HG03571 (cell line): ENCODE measurements around the gene CHCHD6.

Experiments
- ATAC-seq: cut with Tn5 transposase; IDR thresholded peaks from one replicate; pipeline ENCODE4 v1.9.1; 2021; ENCODE audit not compliant: unreplicated experiment

Gene CHCHD6

DNA sequence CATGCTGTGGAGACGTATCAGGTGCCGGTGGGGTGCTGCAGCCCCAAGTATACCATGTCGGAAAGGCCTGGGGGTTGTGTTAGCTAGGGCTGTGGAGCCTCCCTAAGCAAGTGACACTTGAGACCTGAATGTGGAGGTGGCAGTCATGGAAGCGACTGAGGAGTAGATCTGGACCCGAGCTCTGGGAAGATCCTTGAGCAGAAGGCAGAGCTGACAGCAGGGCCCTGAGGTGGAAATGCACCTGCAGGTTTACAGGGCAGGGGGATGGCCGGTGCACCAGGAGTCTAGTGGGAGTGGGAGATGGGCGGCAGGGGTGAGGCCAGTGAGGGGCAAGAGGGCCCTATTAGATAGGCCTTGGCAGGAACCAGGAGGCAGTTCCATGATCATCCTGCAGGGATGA is 187.1 kb downstream of the CHCHD6 start:
- ATAC-seq = no peak

DNA sequence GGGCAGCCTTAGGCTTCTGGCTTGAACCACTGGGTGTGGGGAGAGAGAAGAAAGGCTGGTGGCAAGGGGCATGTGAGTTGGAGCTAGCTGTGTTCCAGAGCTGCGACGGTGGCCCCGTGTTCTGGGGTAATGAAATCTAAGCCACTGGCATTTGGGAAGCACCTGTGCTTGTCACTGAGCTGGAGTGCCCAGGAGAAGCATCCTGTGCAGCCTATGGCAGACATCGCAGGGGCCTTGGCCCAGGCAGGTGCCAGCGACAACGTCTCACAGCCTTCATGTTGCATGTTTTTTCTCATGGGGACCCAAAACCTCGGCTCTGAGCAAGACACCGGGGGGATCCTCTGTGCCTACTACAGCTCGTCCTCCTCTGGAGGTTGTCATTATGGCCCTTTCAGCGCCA is 187.8 kb downstream of the CHCHD6 start:
- no peak for ATAC-seq

DNA sequence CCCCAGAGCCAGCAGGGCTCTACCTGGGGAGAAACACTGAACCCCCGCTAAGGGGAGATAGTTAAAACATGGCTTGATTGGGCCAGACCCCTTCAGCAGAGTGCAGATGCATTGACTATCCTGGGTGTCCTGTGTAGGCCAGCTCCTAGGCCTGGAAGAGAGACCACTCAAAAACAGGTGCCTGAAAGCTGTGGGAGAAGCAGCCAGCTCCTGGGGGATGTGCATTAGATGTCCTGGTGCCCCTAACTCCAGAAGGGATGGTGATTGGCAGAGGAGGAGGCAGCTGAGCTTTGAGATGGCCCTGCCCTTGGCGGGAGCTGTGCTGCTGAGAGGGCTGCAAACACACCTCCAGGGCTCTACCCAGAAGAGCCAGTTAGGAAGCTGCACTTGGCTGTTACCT is 189.6 kb downstream of the CHCHD6 start:
- no peak for ATAC-seq

DNA sequence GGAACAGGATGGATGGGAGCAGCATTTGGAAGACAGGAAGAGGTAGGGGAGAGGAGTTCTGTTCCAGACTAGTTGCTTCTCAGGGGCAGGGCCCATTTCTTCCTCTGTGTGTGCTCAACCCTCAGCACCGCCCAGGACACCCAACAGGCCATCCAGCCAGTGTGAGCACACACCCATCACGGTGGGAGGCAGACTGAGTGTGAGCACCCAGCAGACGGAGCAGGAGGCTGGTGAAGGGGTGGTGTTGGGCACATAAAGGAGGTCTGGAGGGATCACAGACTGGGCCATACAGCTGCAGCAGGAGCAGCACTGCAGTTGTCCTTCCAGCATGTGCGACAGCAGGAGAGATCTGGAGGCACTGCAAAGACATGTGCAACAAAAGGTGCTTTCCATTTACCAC is 190.4 kb downstream of the CHCHD6 start:
- ATAC-seq = no peak

DNA sequence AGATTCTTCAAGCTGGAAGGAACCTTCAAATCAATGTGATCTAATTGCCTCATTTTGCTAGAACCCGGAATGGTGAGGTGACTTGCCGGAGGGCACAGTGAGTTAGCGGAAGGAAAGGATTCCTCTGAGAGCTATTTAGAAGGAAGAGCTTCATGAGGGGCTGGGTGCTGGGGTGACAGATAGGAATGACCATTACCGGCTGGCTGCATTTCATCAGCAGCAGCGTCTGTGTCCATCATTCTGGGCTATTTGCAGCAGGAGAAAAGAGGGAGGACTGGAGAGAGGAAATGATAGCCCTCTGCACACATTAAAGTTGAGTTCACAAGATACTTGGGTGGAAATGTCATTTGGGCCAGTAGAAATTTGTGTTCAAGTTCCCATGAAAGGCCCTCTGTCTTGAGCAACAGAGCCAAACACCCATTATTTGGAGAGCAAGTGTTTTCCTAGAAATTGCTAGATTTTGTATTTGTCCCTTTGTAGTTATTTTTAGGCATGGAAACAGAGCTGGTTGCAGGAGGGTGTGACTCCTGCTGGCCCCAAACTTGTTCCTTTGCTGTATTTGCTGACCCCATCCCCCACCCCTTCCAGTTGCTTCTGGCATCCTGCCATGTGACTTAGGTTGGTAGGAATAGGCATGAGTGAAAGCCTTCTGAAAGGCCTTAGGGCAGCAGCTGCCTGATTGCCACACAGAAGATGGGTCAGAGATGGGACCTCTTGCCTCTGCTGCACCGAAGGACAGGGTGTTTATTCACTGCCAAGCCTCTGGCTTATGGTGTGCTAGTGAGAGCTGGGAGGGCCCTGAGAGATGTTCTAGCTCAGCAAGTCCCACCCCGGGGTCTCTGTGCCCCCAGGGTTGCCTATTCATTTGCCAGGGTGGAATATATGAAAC is 191.4 kb downstream of the CHCHD6 start:
- ATAC-seq = no peak

DNA sequence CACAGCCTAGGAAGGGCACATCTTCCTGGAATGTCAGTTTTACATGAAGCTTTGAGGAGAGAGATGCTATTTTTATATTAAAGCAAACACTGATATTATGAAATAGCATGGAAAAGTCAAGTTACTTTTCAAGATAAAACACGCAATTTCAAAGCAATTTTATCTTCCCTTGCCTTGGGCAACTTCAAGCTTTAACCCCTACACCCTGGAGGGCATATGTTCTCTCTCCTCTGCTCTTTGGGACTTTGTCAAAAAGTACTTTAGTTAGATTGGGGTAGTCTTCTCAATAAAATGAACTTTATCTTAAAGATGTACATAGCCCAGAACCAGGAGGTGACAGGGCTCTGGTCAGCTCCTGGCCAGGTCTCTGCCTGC is 192.0 kb downstream of the CHCHD6 start:
- ATAC-seq = no peak

DNA sequence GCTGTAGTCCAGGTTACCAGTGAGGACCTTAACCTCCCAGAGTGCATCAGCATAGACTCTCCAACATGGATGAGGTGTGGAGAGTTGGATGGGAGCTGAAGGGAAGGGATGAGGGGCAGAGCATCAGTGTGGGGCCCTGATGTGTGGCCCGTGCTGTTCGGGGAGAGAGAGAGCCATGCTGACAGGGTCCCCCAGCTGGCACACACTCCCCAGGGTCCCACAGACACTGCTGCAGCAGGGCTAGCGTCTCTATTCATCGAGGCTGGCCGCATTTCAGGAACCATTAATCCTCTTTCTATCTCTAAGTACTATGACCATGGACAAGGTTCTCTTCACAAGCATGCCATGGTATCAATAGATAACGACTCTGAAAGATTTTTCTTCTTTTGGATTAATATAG is 192.9 kb downstream of the CHCHD6 start:
- no peak for ATAC-seq

DNA sequence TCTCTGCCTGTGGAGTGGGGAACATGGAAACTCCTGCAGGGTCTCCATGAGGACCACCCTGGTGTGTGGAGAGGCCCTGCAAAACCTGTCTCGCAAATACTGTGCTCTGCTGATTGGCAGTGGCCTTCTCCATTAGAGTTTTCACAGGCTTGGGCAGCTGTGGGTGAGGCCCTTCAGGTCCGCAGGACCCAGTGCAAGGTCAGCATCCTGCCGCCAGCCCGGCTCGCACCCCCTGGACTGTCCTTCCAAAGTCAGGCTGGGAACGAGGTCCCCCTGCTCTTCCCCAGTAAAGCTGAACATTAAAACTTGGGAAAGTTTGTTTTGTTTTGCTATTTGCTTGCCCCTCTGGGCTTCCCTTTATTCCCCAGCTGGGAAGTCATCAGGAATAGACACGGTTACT is 193.9 kb downstream of the CHCHD6 start:
- ATAC-seq = no peak

DNA sequence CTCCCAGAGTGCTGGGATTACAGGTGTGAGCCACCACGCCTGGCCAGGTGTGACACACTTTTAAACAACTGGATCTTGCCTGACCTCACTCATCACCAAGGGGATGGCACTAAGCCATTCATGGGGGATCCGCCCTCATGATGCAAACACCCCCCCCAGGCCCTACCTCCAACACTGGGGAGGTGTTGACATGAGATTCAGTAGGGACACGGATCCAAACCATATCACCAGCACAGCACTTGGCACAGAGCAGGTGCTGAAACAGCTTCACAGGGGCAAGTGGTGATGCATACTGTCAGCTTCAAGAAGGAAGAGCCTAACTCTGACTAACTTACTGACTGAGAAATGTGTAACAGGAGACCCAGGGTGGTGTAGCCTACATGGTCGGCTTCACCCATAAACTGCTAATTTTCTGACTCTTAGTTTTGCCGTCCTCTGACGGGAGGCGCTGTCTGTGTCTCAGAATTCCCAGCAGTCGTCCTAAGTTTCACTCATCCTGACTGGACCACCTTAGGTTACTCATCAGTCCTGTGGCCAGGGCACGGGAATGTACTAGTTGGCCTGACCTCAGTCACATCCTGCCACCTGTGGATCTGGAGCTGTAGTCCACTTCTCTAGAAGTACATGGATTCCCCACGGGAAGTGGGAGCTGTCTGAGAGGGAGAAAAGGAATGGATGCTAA is 197.0 kb downstream of the CHCHD6 start:
- ATAC-seq = no peak

DNA sequence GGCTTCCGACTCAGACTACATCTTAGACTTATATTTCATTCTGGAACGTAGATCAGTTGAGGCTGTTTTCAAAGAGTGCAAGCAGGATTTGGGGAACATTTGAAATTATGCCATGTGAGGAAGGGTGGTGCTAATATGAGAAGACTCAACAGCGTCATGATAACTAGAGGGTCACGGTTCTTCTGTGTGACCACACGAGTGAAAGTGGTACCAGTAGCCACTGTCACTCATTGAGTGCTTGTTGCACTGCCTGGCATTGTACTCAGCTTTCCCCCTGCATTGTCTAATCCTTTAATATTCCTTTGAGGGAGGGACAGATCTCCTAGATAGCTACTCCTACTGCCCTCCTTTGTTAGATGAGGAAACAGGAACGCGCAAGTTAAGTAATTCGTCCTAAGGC is 197.6 kb downstream of the CHCHD6 start:
- no peak for ATAC-seq

DNA sequence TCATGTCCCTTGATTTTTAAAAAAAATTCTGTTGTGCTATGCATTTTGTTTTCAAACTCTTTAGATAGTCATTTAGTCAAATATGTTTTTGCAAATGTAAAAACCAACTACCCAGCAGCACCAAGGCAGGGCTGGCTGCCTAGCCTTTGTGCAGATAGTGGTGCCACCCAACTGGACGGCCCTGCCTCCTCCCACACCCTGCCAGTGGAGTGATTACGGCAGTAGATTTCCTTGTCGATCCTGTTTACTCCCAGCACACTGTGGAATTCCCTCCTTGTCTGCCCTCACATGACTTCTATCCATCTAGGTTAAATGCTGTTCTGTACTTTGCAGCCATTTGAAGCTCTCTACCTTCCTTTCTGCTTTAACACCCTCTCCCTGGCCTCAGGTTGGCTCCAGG is 199.5 kb downstream of the CHCHD6 start:
- no peak for ATAC-seq

DNA sequence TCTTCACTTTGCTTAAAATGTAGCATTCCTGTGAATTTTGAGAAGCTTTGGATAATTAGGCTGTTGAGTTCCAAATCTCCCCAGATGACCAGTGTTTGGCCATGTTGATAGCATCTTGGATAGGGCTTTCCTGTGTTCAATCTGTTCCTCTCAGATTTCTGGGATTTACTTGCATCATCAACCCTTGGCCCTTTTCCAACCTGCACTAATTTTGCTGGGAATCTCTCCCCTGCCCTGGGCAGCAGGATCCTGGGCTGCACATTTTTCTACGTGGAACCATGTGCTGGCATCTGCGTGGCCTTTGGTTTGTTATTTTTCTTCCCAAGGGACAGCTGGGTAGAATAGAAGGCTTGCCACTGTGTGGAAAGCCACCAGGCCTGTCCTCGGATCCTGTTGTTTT is 203.5 kb downstream of the CHCHD6 start:
- no peak for ATAC-seq

DNA sequence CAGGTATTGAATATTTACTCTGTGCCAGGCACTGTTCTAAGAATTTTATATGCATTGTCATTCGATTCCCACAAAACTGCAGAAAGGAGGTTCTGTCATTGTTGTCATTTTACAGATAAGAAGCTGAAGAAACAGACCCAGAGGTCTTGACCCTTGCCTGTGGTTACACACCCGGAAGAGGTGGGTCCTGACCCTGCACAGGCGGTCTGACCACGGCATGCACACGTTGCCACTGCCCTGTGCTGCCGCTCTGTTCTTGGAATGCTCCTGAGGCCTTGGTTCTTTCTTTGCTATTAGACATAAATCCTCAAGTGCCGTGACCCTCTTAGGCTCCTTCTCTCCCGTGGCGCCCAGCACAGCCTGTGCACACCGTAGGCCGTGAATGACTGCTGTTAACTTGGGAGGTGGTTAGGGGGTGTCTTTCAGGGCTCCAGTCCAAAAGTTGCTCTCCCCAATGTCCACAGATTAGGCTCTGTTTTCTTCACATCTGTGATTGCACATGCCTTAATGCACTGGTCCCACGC is 204.8 kb downstream of the CHCHD6 start:
- ATAC-seq = no peak

DNA sequence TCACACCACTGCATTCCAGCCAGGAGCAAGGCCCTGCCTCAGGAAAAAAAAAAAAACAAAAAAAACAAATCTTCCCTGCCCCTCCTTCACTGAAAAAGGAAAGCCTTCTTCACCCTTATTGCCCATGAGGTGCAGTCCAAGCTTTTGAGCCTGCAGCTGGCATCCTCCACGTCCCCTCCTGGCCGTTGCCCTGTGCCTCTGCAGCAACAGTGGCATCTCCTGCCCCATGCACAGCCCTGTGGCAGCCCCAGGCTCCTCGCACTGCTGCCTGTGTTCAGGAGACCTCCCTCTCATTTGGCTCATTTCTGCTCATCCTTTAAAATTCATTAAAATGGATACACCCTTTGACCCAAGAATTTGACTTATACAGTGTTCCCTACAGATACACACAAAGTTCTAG is 206.2 kb downstream of the CHCHD6 start:
- ATAC-seq = no peak

DNA sequence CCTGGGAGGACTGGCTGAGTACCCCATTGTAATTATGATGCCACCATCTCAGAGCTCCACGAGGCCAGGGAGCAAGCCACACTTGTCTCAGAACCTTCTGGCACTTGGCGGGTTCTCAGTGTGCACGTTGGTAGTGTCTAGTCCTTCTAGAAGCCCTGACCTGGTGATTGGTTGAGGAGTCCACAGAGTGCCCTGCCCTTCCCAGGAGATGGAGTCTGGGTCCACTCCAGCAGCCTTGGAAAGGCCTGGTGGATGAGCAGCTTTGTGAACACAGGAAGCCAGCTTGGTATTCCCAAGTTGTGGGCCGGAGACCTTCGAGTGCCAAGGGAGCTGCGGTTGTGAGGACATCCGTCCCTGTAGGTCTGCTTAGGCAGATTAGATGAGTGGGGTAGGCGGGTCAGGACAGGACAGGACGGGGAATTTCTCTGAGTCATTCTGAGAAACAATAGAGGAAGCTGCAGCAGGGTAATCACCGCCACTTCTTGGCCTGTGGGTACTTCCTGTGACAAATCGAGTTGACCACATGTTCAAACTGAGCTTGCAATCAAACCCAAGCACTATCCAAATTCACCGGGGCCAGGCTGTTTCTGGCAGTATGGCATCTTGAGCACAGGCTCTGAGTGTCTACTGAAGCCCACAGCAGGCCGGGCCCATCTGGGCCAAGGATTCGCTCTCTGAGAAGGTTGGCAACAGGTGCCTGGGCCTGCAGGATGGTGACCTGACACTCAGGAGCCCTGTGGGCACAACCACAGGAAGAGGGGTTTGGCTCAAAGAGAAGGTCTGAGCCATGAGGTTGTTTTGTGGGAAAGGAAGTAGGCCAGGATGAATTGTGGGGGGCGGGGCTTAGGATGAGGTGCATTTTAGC is 207.4 kb downstream of the CHCHD6 start:
- peak; percentile 96 for ATAC-seq

DNA sequence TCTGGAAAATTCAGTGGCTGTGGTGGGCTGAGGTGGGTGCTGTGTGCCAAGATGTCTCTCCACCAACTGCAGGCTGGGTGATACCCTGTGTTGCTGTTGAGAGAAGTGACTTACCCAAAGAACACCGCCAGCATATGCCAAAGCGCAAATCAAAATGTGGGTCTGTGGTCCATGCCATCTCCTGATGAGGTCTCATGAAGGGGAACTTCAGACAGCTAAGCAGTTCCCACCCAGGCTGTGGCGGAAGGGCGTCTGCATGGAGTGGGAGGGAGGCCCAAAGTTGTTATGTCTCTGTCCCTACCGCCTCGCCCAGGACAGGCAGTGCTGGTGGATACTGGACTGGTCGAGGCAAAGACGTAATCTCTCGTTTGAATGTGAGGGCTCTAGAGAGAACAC is 208.0 kb downstream of the CHCHD6 start:
- ATAC-seq = no peak

DNA sequence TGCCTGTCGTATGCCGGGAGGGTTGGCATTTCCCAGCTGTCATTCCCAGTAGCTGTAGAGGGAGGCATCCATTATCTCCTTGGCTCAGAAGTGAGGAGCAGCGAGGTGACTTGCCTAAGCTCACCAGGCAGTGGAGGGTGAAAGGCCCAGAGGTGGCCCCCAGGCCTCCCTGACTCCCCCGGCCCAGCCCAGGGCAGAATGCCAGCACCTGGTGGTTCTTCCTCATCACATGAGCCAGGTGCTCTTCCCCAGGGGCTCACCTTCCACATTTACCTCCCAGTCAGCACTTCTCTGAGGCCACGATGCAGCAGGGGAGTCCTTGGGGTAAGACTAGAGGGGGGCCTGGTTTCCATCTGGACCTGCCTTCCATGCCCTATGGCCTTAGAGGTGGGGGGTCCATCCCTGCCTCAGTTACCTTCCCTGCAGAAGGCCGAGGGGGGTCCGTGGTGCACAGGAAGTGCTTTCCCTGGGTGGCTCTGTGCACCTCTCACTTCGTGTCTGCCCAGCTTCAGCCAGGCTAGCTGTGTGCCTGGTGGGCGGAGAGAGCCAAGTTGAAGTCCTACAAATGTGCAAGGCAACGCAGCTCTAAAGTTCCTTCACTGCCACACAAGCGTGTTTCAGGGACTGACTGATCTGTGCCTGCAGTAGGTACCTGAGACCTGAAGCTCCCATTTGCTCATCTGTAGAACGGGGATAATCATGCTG is 208.6 kb downstream of the CHCHD6 start:
- ATAC-seq = no peak

DNA sequence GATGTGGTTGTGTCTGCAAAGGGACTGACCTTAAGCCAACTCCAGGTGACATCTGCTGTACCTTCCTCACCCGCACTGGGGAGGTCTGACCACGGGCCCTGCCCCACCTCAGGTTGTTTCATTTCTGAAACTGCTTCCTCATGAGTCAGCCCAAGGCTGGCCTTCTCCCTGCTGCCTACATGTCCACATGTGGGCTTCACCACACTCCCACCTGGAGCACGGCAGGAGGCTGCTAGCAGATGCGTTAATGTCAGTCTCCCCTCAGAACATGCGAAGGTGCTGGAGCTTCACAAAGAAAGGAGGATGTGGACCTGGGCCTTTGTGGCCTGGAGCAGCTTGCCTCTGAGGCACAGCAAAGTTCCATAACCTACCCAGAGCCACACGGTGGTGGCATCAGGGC is 209.5 kb downstream of the CHCHD6 start:
- no peak for ATAC-seq

DNA sequence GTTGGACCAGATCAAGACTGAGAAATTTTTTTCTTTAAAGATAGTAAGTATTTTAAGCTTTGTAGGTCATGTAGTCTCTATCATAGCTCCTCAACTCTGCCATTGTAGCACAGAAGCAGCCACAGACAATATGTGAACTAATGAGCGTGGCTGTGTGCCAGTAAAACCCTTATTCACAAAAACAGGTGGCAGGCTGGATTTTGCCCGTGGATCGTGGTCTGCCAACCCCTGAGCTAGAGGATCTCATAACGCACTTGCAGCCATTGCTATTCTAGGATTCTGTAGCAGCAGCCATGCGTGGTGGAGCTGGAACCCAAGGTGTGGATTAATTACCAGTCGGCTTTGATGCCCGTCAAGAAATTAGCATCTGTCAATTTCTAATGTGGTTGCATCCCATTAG is 210.2 kb downstream of the CHCHD6 start:
- ATAC-seq = no peak

DNA sequence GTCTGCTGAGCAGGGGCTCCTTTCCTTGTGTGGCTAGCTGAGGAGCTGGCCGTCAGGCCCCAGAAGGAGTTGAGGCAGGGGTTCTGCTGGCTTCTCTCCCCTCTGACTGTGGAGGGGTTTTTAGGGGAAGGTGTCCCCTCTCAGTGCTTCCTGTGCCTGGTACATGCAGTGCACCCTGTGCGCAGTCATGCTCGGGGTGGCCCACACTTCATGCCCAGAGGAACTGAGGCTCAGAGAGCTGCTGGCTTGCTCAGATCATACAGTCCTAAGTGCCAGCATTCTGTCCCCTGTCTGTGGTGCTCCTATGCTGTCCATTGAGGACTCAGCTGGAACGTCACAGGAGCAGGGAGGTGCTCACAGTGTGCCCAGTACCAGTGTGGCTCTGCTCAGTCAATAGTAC is 211.0 kb downstream of the CHCHD6 start:
- ATAC-seq = no peak

DNA sequence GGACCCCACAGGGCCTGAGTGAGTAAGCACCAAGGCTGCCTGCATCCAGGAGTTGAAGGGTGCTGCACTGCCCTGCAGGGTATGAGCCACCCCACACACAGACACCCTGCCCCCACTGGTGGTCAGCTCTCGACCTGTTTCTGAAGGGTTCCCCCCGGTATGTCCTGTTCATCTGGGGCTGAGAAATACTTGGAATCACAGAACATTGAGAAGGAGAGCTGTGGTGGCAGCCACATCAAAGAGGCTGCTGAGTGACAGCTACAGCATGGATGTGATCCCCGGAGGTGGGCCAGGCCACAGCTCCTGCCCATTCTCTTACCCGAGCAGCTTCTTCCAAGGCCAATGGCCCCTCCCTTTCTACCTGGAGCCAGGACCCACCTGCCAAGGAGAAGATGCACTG is 212.5 kb downstream of the CHCHD6 start:
- ATAC-seq = no peak
